K562 treated with DMSO at 1 percent for 48 hours (cell line): ENCODE results near the gene STKLD1. TPM values are rescaled to one million over a fixed set of nuclear protein-coding genes. Genes with fewer than 3 reads are reported as not detected.

Source experiments
- total RNA-seq: library from RNA; unstranded; fragments of 300-600 nt; gene quantifications from 2 replicates; pipeline ENCODE4 v1.2.3, GENCODE V29; 2022; ENCODE audit warnings: low replicate concordance; ENCODE audit errors: extremely low read depth

Gene STKLD1
- total RNA-seq: not detected in 2 replicates

DNA sequence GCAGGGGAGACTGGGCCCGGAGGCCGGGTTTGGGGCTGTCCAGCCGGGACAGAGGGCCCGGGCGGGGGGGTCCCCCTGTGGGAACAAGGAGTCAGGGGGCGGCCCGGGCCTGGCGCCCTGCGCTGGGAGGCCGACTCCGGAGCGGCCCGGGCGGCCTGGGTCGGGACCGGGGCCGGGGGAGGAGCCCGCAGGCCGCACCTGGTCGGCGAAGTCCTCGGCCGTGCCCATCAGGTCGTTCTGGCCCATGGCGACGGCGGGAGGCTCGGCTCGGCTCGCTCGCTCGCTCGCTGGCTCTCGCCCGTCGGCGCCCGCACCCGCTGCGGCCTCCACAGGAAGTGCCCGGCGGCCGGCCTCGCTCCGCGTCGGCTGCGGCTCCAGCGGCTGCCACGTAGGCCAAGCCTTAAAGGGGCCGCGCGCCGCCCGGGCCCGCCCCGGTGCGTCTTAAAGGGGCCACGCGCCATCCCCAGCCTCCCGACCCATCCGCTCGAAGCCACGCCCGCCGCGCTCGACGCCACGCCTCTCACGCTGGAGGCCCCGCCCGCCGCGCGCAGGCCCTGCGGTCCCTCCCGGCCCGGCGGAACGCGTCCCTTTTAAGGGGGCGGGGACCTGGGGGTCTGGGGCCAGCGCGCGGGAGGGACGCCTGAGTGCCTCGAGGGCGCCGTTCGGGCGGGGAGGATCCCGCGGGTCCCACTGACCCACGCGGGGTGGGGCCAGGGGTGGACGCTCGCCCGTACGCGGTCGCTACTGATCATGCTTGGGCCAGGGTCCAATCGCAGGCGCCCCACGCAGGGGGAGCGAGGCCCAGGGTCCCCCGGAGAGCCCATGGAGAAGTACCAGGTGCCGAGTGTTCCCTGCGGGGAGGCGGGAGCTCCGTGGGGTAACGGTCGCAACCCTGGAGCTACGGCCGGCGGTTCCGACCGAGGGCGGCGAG, at the start of gene STKLD1, which contains the start of gene SURF4:
Gene STKLD1 (plus strand): TSS at position 643 of the 931 bp plus-strand sequence. CDS start 108 bp downstream, at position 751.
Gene SURF4 (minus strand): TSS at position 337 of the 931 bp plus-strand sequence. CDS start 91 bp downstream, at position 246.

DNA sequence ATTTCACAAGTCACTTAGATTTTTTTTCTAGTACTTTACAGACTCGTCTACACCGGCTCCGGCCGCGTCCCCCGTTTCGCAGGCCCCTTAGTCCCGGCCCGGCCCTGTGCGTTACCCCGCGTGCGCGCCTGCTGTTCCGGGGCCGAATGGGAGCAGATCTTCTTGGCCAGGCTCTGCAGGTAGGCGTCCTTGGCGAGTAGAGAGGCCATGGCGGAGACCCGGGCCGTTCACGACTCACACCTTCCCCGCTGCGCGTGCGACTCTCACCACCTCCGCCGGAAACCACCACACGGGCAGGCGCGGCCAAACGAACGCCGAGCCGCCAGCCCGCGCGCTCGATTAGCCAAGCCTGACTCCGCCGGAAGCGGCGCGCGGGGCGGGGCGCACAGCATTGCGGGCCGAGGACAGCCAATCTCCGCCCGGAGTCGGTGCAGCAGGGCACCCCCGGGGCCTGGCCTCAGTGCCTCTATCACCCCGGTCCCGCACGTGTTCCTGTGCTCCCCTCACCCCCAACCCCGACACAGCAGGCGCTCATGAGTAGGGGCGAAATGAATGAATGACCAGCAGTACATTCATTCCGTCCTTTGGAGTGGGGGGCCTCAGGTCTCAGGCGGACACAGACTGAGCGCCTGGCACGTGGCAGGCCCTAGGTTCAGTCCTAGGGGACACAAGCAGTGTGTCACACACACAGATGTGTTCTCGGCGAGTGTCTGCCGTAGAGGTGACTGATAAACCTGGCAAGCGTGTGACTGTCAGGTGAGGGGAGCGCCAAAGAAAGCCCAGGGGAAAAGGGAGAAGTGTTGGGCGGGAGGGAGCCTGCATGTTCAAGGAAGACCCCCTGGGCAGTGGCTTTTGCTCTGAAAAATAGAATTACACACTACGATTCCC, 40.0 kb upstream of the STKLD1 start, which contains the start of gene SURF6:
Gene SURF6 (minus strand): TSS at position 265 of the 888 bp plus-strand sequence. CDS start 56 bp downstream, at position 209.

DNA sequence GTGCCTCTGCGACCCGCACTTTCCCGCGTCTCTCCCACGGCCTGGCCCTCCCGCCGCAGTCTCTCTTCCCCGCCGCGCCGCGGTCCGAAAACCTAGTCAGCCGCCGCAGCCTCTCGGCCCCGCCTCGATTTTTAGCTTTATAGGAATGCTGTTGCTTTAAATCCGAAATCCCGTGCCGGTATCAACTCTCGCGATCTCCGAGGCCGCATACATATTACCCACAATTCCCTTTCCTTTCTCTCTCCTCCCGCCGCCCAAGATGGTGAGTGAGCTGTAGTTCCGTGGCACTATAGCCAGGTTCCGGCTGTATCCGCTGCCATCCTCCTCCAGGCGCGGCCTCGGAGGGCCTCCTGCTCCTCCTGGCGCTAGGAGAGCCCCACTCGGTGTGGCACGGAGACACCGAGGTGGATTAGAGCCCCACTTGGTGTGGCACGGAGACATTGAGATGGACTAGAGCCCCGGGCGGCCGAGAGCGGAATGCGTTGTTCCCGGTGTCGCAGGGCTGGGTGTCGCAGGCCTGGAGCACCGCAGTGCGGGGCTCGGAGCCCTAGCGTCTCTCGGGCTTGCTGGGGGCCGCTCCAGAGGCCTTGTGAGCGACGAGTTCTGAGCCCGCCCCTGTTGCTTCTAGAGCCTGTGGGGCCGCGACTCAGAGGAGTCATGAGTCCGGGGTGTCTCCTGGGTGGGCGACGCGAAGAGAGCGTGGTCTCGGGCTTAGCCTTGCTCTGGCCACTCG, 28.0 kb upstream of the STKLD1 start, which contains the start of the genes MED22 and RPL7A:
Gene MED22 (minus strand): TSS at position 147 of the 733 bp plus-strand sequence. CDS start 1,469 bp downstream, outside the sequence.
Gene RPL7A (plus strand): TSS at position 234 of the 733 bp plus-strand sequence. CDS start 26 bp downstream, at position 260.

DNA sequence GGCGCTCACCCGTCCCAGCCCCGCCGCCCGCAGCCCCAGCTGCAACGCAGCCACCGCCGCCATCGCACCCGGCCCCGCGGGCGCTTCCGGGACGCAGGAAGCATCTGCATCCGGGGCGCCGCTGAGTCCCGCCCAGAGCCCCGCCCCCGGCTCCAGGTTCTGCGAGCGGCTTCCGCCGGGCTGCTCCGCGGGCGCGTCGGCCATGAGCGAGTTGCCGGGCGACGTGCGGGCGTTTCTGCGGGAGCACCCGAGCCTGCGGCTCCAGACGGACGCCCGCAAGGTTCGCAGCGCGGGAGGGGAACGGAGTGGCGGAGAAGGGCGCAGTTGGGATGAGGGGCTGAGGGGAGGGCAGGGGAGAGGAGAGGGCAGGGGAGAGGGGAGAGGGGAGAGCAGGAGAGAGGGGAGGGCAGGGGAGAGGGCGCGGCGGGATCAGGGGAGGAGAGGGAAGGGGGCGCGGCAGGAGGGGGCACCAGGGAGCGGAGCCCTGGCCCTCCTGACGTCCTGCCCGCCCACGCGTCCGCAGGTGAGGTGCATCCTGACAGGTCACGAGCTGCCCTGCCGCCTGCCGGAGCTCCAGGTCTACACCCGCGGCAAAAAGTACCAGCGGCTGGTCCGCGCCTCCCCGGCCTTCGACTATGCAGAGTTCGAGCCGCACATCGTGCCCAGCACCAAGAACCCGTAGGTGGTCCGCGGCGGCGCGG, 19.6 kb upstream of the STKLD1 start, which contains the start of the genes SURF1 and SURF2:
Gene SURF1 (minus strand): TSS at position 97 of the 701 bp plus-strand sequence. CDS start 34 bp downstream, at position 63.
Gene SURF2 (plus strand): TSS at position 160 of the 701 bp plus-strand sequence. CDS start 43 bp downstream, at position 203.

DNA sequence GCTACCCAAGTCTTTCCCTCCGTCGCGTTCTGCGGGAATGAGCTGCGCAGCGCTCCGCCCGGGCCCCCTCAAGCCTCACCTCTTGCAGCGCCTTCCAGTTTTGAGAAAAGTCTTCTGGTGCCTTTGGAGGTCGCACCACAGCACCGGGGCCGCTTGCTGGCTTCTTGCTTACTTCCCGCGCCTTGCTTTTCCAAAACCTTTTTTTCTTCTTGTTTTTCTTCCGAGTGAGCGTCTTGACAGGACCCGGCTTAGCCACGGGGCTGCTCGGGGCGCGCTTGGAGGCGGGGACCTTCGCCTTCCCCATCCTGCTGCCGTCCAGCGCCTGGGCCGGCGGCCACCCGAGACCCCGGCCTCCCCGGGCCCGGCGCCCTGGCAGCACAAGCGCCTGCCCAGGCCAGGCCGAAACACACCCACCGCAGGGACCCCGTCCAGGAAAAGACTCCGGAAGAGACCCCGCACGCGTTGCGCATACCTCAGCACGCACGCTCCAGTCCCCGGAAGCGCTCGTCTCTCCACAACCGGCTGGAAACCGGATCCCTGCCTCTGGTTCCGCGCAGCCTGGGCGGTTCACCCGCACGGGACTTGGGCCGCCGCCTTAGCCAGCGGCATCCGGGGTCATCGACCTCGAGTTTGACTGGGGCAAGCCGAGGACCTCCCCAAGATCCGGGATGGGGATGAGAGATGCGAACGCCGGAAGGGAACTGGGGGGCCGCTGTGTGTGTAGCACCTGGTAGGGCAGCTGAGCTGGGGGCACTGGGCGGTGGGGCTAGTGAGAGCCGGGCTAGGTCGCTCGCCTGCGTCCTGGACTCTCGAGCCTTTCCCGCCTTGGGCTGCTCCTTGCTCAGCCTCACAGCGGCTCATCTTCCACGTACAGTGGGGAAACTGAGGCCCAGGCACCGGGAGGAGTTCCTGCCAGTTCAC, 41.6 kb downstream of the STKLD1 start, which contains the start of gene REXO4:
Gene REXO4 (minus strand): TSS at position 470 of the 921 bp plus-strand sequence. CDS start 166 bp downstream, at position 304.

DNA sequence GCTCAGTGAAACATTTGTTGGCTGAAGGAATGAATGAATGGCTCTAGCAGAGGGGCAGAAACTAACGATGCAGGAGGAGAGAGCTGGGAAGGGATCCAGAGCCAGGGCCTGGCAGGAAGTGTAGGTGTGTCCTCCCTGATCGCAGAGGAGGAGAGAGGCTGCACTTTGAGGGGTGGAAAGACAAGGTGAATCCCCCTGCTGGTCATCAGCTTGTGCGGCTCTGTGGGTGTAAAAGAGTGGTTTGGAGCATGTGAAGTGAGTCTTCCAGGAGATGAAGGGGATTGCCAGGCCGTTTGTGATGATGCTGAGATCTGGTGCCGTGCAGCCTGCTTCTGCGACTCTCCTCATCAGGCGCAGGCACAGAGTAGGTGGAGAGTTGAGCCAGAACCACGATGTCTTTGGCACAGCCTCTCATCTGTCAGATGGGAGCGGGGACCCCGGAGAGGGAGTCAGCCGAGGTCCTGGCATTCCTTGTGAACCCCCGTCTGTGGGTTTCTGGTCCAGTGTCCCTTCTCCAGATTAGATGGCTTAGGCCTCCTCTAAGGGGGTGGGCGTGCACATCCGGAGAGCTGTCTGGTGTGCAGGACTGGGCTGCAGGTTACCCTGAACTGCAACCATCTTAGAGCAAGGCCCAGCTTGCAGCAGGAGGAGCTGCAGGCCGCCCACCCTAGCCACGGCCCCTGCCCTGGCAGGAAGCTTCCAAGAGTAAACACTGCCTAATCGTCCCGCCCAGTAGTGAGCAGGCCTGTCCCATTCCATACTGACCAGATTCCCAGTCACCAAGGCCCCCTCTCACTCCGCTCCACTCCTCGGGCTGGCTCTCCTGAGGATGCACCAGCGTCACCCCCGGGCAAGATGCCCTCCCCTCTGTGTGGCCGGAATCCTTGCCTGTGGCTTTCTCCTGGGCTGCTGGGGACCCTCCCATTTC, 45.7 kb downstream of the STKLD1 start, which contains the start of gene ADAMTS13:
Gene ADAMTS13 (plus strand): TSS at position 753 of the 928 bp plus-strand sequence. CDS start 77 bp downstream, at position 830.

Other genes starting within 250 kb of the STKLD1 start
- gene GBGT1, start 212.5 kb upstream of the STKLD1 start, total RNA-seq: not detected in 2 replicates
- not detected in 2 replicates for gene OBP2B, start 167.1 kb upstream of the STKLD1 start, total RNA-seq
- gene ABO, start 101.2 kb upstream of the STKLD1 start, total RNA-seq: not detected in 2 replicates
- not detected in 2 replicates for gene SURF6, start 40.2 kb upstream of the STKLD1 start, total RNA-seq
- gene MED22, start 28.2 kb upstream of the STKLD1 start, total RNA-seq: not detected in 2 replicates
- 3,158 and 3,735 TPM in 2 replicates for gene RPL7A, start 28.1 kb upstream of the STKLD1 start, total RNA-seq
- not detected in 2 replicates for gene SURF1, start 19.9 kb upstream of the STKLD1 start, total RNA-seq
- not detected in 2 replicates for gene SURF2, start 19.8 kb upstream of the STKLD1 start, total RNA-seq
- 175 TPM in 1 of 2 replicates, not detected in the other for gene SURF4, start 306 bp upstream of the STKLD1 start, total RNA-seq
- not detected in 2 replicates for gene REXO4, start 41.6 kb downstream of the STKLD1 start, total RNA-seq
- not detected in 2 replicates for gene ADAMTS13, start 46.0 kb downstream of the STKLD1 start, total RNA-seq
- not detected in 2 replicates for gene CACFD1, start 83.6 kb downstream of the STKLD1 start, total RNA-seq
- not detected in 2 replicates for gene SLC2A6, start 102.7 kb downstream of the STKLD1 start, total RNA-seq
- gene MYMK, start 148.6 kb downstream of the STKLD1 start, total RNA-seq: not detected in 2 replicates
- gene ADAMTSL2, start 158.3 kb downstream of the STKLD1 start, total RNA-seq: not detected in 2 replicates
- not detected in 2 replicates for gene FAM163B, start 233.0 kb downstream of the STKLD1 start, total RNA-seq